SU-DHL-6 (cell line): ENCODE results near the gene CEP128.

Experiments used
- H2AFZ ChIP-seq: fragments of 200-600 bp; sonication (generic); 2 replicates; pipeline ENCODE4 v1.6.1; 2014; ENCODE audit warnings: low read depth, mild to moderate bottlenecking, moderate library complexity, mixed read lengths, antibody characterized with exemption, low read length; ENCODE audit not compliant: severe bottlenecking
- H3F3A ChIP-seq: fragments of 200-600 bp; shearing (Covaris generic); 2 replicates; pipeline ENCODE4 v1.6.0; 2016; ENCODE audit warnings: antibody characterized with exemption, mild to moderate bottlenecking; ENCODE audit not compliant: insufficient read depth
- H3K27ac ChIP-seq: fragments of 200-600 bp; sonication (generic); 2 replicates; pipeline ENCODE4 v1.5.1; 2016; ENCODE audit warnings: low read depth, mild to moderate bottlenecking, low read length, moderate library complexity, mixed read lengths
- H3K27me3 ChIP-seq: fragments of 200-600 bp; sonication (generic), shearing (Covaris generic); 2 replicates; pipeline ENCODE4 v1.6.0; 2014; ENCODE audit warnings: mild to moderate bottlenecking, low read length
- H3K36me3 ChIP-seq: fragments of 200-600 bp; sonication (generic); 2 replicates; pipeline ENCODE4 v1.6.1; 2014; ENCODE audit warnings: mild to moderate bottlenecking, low read length, mixed read lengths
- H3K4me2 ChIP-seq: fragments of 300-600, 200-600 bp; shearing (Covaris generic), sonication (generic); 2 replicates; pipeline ENCODE4 v1.6.0; 2014; ENCODE audit warnings: low read length, low read depth, mild to moderate bottlenecking; ENCODE audit not compliant: poor library complexity, severe bottlenecking
- H3K4me3 ChIP-seq: fragments of 200-600 bp; sonication (generic); 2 replicates; pipeline ENCODE4 v1.5.1; 2014; ENCODE audit warnings: antibody characterized with exemption, low read length, mild to moderate bottlenecking, mixed read lengths; ENCODE audit not compliant: insufficient read depth, poor library complexity, severe bottlenecking
- H3K79me2 ChIP-seq: fragments of 200-600 bp; sonication (generic); 2 replicates; pipeline ENCODE4 v1.6.1; 2014; ENCODE audit warnings: mild to moderate bottlenecking, low read length, moderate library complexity; ENCODE audit not compliant: insufficient read depth
- H3K9ac ChIP-seq: fragments of 200-600 bp; sonication (generic); 2 replicates; pipeline ENCODE4 v1.7.0; 2014; ENCODE audit warnings: mild to moderate bottlenecking, low read length
- H3K9me2 ChIP-seq: fragments of 200-600 bp; sonication (generic); replicated peaks from 2 replicates; pipeline ENCODE4 v1.6.1; 2014; ENCODE audit warnings: low read length; ENCODE audit not compliant: insufficient read depth
- H3K9me3 ChIP-seq: fragments of 200-600 bp; sonication (generic); 2 replicates; pipeline ENCODE4 v1.6.1; 2014; ENCODE audit warnings: low read length, mixed read lengths; ENCODE audit not compliant: insufficient read depth
- H4K20me1 ChIP-seq: fragments of 200-600 bp; sonication (generic); 2 replicates; pipeline ENCODE4 v1.6.1; 2014; ENCODE audit warnings: low read depth, mild to moderate bottlenecking, antibody characterized with exemption, low read length, moderate library complexity, mixed read lengths
- EZH2phosphoT487 ChIP-seq: fragments of 200-600 bp; sonication (generic), shearing (Covaris generic); conservative IDR thresholded peaks from 2 replicates; pipeline ENCODE4 v1.6.1; 2018; ENCODE audit warnings: mild to moderate bottlenecking, antibody characterized with exemption, low read length, moderate library complexity, mixed read lengths
- TF ChIP-seq, protein P1 (sequence below): fragments of 200-600 bp; sonication (generic); IDR thresholded peaks from one replicate; pipeline ENCODE4 v1.5.1; 2017; ENCODE audit warnings: antibody characterized with exemption, mild to moderate bottlenecking, low read length, moderate library complexity; ENCODE audit not compliant: insufficient read depth, poor library complexity, severe bottlenecking

Gene CEP128

GRCh38 chr14:80518173-80518572 is 423.4 kb downstream of the CEP128 start:
- H3K36me3 ChIP-seq = no peaks in the 10 kb centered on the region

DNA sequence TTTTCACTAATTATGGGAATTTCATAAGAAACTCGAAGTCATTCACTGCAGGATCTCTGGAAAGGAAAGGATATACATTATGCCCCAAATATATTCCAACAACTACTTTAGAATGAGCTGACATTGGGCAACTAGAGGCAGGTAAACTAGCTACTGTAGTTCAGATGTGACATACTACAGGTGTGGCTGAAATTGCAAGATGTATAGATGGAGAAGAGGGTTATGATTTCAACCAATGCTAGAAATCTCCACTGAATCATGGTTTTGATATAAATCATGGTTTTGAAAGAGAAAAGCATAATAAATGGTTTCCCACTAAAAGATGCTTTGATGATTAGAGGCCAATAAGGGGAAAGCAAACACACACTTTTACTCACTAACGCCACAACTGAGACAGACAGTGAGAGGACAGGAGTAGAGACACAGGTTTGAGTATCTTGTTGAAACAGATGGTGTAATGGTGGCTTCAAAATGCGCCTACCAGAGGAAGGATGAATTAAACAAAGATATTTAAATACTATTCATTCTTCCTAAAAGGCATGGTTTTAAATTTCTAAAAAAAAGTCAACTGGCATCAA is 434.2 kb downstream of the CEP128 start:
- H3K79me2 ChIP-seq = no peaks in the 10 kb centered on the region
- no peak overlapping the region for H3K4me2 ChIP-seq
- TF ChIP-seq, protein P1, sequence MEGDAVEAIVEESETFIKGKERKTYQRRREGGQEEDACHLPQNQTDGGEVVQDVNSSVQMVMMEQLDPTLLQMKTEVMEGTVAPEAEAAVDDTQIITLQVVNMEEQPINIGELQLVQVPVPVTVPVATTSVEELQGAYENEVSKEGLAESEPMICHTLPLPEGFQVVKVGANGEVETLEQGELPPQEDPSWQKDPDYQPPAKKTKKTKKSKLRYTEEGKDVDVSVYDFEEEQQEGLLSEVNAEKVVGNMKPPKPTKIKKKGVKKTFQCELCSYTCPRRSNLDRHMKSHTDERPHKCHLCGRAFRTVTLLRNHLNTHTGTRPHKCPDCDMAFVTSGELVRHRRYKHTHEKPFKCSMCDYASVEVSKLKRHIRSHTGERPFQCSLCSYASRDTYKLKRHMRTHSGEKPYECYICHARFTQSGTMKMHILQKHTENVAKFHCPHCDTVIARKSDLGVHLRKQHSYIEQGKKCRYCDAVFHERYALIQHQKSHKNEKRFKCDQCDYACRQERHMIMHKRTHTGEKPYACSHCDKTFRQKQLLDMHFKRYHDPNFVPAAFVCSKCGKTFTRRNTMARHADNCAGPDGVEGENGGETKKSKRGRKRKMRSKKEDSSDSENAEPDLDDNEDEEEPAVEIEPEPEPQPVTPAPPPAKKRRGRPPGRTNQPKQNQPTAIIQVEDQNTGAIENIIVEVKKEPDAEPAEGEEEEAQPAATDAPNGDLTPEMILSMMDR = no peak
- no peak for TF ChIP-seq EZH2phosphoT487
- no peaks in the 10 kb centered on the region for H4K20me1 ChIP-seq
- no peak overlapping the region for H3K9ac ChIP-seq
- H3K36me3 ChIP-seq = no peaks in the 10 kb centered on the region
- H3K27me3 ChIP-seq = no peaks in the 10 kb centered on the region
- H3K27ac ChIP-seq = no peak overlapping the region
- H2AFZ ChIP-seq = no peak overlapping the region
- H3K4me3 ChIP-seq = no peak overlapping the region
- no peaks in the 10 kb centered on the region for H3F3A ChIP-seq
- H3K9me3 ChIP-seq = no peaks in the 10 kb centered on the region
- H3K9me2 ChIP-seq = no peaks in the 10 kb centered on the region

More at GRCh38 chr14:80518173-80518572, 423.4 kb downstream of the CEP128 start:
- H3K9me3 ChIP-seq = no peaks in the 10 kb centered on the region
- H3K4me3 ChIP-seq = no peak overlapping the region
- no peaks in the 10 kb centered on the region for H3K27me3 ChIP-seq
- H3F3A ChIP-seq = no peaks in the 10 kb centered on the region
- H3K4me2 ChIP-seq = no peak overlapping the region
- no peak overlapping the region for H3K9ac ChIP-seq
- H3K79me2 ChIP-seq = no peaks in the 10 kb centered on the region
- no peaks in the 10 kb centered on the region for H4K20me1 ChIP-seq
- no peaks in the 10 kb centered on the region for H3K9me2 ChIP-seq
- no peak overlapping the region for H3K27ac ChIP-seq
- TF ChIP-seq, protein P1 = no peak
- TF ChIP-seq EZH2phosphoT487 = no peak
- H2AFZ ChIP-seq = no peak overlapping the region

DNA sequence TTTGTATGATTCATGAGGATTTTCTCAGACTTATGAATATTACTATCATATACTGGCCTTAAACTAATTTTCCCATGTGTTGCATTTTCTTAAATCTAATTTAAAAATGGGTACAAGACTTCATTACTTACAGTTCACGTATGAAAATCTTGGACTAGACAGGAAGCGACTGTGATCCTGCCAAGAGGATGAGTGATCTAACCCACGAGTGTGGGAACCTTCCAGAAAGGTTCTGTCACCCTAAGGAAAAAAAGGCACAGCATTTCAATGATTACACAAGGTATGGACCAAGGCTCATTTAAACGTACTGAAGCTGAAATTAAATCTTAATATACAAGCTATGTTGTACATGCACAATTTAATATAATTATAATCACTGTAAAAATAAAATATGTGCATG is 436.8 kb downstream of the CEP128 start:
- Histone ChIP-seq H3K9ac (no peak overlapping the region), H3K79me2 (no peaks in the 10 kb centered on the region), H3K4me3 (no peak overlapping the region), H3K27me3 (no peaks in the 10 kb centered on the region), H3K9me2 (no peaks in the 10 kb centered on the region), H4K20me1 (no peaks in the 10 kb centered on the region), H3F3A (no peaks in the 10 kb centered on the region), H3K27ac (no peak overlapping the region), H3K36me3 (no peaks in the 10 kb centered on the region), H3K4me2 (no peak overlapping the region), H3K9me3 (no peaks in the 10 kb centered on the region), H2AFZ (no peak overlapping the region)
- TF ChIP-seq, protein P1 = no peak
- no peak for TF ChIP-seq EZH2phosphoT487
